ENCODE measurements around the gene IYD.

IYD gene

DNA sequence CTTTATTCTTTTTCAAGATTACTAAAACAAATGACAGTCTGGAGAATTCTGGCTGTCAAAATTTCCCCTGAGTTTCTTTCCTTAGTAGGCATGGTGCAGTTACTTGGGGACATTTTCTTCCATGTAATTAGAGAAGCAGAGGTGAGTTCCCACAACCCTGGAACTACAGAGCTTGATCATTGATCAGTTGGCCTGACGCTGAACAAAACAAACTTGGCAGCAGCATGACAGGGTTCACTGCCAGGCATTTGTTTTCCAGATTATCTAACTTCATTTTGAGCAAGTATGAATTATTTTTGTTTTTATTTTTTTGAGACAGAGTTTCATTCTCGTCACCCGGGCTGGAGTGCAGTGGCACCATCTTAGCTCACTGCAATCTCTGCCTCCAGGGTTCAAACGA is 22.6 kb downstream of the IYD start:
- intact Hi-C loops (cut with DNase I) = loop anchor here (10.0 kb wide), 1 partner anchor 307 kb away; no protein-coding TSS in a partner anchor
- no peak for DNase-seq

DNA sequence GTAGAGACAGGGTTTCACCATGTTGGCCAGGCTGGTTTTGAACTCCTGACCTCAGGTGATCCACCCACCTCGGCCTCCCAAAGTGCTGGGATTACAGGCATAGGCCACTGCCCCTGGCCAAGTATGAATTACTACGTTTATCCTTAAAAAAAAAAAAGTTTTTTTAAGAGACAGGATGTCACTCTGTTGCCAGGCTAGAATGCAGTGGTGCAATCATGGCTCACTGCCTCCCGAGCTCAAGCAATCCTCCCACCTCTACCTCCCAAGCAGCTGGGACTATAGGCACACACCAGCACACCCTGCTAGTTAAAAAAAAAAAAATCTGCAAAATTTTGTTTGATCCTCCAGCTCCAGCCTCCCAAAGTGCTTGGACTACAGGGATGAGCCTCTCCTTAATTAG is 23.1 kb downstream of the IYD start:
- DNase-seq = no peak
- intact Hi-C loops (cut with DNase I) = loop anchor here (10.0 kb wide), 1 partner anchor 307 kb away; no protein-coding TSS in a partner anchor

DNA sequence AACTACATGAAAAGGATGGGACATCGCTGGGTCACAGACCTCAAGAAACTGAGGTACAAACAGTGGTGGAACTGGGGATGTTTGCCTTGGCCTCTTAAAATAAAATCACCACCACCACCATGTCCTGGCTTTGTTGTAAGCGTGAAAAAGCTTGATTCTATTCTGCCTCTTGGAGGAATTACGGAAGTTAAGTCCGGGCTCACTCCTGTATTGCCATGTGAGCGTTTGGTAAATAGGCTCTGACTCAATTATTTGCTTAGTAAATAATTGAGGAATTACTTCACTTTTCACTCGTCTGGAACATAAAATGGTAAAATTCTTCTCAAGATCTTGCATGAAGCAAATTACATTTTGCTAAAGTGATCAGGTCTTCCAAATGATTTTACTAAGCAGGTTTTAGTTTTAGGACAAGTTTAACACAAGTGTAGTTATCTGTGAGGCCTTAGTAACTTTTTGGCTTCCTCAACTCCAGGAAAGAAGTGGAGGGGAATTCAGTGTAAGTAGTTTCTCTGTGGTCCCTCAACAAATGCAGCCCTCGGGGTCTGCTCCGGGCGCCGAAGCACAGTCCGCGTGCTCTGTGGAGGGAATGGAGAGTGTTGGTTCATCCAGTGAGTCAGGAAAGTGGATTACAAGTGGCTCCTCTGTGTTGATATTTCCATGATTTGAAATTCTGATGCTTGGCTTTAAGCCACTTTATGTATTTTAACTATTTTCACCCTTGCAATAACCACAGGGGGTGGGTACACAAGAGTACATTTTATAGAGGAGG is 23.8 kb downstream of the IYD start:
- no peak for DNase-seq
- intact Hi-C loops (cut with DNase I) = loop anchor here (10.0 kb wide), 1 partner anchor 308 kb away; no protein-coding TSS in a partner anchor

DNA sequence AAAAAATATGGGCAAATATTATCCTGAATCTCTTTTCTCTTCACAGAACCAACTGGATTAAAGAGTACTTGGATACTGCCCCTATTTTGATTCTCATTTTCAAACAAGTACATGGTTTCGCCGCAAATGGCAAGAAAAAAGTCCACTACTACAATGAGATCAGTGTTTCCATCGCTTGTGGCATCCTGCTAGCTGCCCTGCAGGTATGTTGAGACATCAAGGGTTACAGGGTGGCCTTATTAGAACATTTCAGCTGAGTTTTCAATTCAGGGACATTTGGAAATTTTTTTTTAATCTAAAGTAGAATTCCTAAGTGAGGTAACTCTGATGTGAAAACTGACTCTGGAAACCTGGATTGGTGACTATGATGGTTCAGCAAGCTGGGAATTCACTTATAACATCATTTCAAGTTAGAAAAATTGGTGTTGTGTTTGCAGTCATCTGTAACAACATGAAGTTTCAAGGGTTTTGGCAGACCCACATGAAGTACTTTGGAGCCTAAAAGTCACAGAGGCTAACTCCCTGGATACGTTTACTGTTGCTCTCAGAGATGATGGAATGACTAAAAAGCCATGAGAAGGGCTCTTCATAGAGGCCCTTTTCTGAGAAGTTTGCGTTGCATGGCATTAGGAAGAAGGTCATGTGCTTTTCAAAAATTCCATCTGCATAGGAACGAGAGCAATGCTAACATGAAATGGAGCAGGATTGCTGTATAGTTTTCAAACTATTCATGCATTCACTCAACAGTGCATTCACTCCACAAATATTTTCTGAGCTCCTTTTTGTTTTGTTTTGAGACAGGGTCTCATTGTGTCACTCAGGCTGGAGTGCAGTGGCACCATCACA is 25.5 kb downstream of the IYD start:
- no peak for DNase-seq
- intact Hi-C loops (cut with DNase I) = loop anchor here (10.0 kb wide), 1 partner anchor 309 kb away; no protein-coding TSS in a partner anchor

DNA sequence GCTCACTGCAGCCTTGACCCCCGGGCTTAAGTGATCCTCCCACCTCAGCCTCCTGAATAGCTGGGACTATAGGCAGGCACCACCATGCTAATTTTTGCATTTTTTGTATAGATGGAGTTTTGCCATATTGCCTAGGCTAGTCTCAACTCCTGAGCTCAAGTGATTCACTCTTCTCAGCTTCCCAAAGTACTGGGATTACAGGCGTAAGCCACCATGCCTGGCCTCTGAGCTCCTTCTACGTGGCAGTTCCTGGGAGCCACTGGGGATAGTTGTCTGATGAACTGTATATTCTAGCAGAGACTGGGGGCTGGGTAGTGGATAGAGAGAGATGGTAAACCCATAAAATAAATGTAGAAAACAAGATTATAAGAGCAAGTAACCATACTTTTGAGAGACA is 26.1 kb downstream of the IYD start:
- DNase-seq = no peak
- intact Hi-C loops (cut with DNase I) = loop anchor here (10.0 kb wide), 1 partner anchor 310 kb away; no protein-coding TSS in a partner anchor

DNA sequence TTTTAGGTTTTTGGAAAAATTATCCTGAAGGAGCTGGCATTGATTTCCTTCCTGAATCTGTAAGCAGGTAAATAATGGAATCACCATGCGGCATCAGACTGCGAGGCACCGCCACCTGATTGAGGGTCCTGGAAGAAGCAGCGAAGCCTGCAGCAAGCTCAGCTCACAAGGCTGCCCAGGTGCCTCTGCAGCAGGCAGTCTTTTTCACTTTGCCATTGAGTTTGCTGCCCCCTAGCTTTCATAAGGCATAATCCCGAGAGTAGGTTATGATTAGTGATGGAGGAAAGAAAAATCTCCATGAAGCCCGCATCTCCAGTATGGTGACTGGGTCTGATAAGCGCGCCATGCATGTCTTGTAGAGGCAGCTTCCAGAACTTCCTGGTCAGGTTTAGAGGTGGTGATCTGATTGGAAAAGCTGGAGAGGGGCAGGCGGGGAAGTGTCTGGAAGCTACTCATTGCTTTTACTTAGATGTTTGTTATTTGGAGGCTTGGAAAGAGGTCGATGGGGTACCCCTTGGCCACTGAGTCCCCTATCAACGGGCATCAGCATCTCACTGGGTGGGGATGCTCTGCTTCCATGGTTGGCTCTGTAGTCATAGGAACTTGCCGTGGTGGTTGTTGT is 26.7 kb downstream of the IYD start:
- peak; percentile 17 to 85 (median 64) for DNase-seq

DNA sequence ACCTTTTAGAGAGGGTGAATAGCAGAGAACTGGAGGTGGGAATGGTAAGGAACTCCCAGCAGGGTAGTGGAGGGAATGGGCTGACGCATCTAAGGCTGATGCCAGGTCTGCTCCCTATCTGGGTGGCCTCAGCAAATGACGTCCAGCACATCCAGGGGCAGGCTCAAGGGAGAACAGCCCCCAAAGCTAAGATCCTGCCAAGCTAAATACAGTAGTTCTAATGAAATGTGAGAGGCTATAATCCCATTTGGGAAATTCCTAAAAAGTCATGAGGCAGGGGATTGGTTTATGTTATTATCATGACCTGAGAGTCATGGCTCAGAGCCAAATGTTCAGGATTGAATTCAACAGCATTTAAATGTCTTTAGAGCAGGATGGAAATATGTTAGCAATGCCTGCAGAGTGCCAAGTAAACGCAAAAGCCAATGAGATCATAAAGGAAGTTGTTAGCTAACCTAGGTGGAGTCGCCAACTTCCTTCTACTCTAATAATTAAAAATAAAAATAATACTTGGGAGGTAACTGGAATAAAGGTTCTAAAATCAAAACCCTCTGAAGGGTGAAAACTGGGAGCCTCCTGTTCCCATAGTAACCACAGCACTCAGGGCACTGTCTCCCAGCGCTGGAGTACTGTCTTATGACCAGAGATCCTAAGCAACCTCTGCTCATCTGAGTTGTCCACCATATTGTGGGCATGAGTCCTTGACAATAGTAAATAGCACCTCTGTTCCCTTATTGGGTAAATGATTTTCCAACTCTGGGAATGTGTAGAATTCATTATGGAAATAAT is 34.8 kb downstream of the IYD start:
- intact Hi-C loops (cut with DNase I) = no loop called here
- no peak for DNase-seq

More for the DNA sequence above, 26.7 kb downstream of the IYD start:
- intact Hi-C loops (cut with DNase I) = loop anchor here (10.0 kb wide), 1 partner anchor 311 kb away; no protein-coding TSS in a partner anchor

DNA sequence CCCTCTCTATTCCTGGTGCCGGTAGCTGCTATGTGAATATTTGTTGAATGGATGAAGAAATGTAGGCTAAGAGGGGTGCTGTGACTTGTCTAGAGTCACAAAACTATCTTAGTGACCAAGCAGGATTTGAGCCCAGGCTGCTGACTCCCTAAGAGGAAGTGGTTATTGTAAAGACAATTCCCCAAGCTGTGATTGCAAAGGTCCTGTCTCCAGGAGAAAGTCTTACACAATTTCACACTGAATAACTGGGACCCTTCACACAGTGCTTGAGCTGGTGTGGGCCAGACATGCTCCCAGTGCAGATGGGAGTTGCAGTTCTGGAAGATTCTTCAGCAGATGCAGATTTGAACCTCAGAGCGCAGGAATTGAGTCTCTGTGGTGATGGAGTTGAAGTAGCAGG is 38.1 kb downstream of the IYD start:
- intact Hi-C loops (cut with DNase I) = no loop called here
- no peak for DNase-seq

DNA sequence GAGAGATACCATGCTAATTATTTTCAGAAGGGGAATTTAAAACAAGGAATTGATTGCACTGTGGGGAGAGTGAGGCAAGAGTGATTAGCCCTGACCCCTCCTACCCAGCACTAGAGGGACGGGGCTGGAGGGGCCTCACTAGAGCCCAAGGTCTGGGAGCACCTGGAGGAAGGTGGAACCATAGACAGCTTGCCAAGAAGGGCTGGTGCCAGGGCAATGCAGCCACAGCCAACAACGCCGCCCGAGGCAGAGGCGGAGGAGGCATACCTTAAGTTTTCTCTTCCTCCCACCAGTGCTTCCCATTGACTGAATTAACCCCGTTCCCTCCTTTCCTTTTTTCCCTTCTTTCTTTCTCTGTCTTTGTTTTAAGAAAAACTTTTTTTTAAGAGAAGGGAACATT is 40.0 kb downstream of the IYD start:
- intact Hi-C loops (cut with DNase I) = no loop called here
- no peak for DNase-seq

DNA sequence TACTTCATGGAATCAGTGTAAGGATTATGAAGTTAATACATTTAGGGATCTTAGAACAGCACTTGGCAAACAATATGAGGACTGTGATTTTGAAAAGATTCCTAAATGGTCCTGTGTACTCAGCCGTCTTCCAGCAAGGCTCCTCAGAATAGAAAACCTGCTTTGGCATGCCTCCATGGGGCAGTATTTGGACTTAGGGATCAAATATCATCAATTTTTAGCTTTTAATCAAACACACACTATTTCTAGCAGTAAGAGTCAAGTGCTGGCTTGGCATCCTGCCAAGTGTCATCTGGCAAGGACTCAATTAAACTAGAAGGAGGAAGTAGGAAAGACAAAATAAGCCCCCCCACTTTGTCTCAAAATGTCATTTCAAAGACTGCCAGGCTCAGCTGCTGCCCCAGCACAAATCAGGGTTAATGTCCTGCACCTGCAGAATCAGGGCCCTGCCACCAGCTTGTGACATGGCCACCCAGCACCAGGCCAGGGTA is 40.8 kb downstream of the IYD start:
- intact Hi-C loops (cut with DNase I) = no loop called here
- peak in 30 of 42 donors; percentile 11 to 74 (median 36) for DNase-seq

DNA sequence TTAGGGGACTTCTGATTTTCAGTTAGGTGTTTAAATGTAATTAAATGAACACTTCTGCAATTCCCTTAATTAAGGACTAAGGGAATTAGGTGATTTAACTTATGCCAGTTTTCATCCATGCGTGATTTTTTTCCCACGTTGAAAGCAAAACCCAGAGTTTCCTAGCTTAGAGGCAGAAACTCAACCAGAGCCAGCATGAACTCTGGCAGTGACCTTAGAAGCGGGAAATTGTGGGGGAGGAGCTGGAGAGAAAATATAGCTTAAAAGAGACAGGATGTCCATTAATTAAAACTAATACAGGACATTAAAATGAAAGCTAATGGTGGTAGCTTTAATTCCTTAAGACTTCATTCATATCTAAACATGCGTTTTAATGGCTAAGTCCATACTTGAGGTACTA is 41.6 kb downstream of the IYD start:
- intact Hi-C loops (cut with DNase I) = no loop called here
- DNase-seq = no peak

DNA sequence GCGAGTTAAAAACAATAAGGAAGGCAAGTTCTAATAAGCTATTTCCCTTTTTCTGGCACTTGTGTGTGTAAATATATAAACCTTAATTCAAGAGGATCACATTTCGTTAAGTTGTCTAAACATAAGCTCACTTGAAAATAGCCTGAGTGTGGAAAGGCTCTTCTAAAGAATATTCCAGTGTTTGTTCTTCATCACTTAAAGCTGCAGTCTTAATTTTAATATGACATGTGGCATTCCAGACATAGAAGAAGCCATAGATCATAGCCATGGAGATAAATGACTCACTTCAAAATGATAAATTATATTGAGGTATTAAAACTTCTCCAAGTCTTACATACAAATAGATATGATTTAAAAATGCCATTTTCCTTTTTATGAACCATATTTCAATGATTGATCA is 42.1 kb downstream of the IYD start:
- no peak for DNase-seq
- intact Hi-C loops (cut with DNase I) = no loop called here

DNA sequence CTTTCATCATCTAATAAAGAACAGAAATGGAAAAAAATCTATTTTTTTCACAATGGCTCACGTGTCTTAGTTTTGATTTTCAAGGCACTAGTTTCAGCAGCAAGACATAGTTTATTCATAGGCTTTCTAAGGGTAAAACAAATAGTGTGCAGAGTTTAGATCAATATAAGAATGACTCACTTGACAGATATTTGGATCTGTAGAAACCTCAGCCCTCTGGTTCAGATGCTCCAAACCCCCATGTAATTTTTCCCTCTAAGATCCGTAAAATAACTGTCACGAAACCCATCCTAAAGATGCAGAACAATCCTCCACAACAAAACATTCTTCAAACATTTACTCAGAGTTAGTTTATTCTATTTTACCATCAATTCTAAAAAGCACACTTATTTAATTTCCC is 43.4 kb downstream of the IYD start:
- intact Hi-C loops (cut with DNase I) = no loop called here
- DNase-seq = no peak

DNA sequence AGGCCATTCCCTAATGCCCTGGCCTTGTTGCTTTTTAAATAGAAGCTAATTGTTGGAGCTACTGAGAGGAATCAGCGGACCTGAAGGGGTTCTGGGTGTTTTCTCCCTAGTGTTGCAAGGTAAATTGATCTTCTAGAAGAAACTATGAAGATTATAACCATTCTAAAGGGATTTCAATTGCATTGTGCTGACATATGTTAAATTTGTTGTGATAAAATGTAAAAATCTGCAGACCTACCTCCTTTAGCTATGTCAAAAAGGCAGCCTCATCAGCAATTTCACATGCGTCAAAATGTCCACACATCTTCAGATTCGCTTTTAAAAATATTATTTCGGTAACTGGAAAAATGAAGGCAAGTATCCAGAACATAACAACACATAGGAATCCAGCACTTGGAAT is 44.4 kb downstream of the IYD start:
- DNase-seq = no peak
- intact Hi-C loops (cut with DNase I) = no loop called here

DNA sequence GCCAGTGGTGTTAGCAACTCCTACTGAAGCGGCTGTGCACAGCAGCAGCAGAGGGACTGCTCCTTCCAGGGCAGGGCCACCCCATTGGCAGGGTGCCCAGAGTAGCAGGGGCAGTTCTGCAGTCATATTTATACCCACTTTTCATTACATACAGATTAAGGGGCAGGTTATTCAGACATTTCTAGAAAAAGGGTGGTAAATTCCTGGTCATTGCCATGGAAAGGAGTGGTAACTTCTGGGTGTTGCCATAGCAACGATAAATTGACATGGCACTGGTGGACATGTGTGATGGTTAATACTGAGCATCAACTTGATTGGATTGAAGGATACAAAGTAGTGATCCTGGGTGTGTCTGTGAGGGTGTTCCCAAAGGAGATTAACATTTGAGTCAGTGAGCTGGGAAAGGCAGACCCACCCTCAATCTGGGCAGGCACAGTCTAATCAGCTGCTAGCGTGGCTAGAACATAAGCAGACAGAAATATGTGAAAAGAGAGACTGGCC is 45.0 kb downstream of the IYD start:
- intact Hi-C loops (cut with DNase I) = no loop called here
- DNase-seq = no peak

DNA sequence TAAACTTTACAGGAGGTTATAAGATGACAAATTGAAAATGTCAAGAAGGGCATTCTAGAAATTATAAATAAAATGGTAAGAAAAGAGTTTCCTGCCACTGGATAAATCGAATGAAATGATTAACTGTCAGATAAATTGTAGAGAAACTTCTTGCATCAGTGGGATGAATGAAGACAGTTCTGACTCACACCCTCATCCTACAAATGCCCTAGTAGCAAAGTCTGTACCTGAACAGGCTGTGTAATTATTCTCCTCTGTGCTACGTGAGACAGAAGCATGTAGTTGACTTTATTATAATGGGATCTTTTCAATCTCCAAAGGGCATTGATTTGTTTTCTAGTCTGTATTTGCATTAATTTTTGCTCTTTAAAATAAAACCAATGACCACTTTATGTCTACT is 47.3 kb downstream of the IYD start:
- intact Hi-C loops (cut with DNase I) = loop anchor here (5.0 kb wide), 1 partner anchor 396 kb away; no protein-coding TSS in a partner anchor
- peak in 2 of 42 donors; percentile 9 to 42 for DNase-seq

DNA sequence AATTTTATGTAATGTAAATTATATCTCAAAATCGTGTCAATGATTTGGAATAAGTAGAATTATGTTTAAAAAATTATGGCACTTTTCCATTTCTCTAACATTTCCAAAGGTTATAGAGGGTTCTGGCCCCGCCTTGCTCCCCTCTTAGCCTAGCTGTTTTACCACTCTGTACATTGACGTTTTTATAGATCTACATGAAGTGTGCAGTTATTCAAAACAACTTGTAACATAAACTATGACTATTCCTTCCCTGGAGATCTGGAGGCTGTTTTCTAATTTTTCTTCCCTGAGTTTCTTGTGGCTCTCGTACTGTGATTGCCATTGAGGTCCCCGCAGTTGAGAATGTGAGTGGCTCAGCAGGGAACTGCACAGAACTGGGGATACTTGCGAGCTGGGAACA is 48.4 kb downstream of the IYD start:
- intact Hi-C loops (cut with DNase I) = loop anchor here (5.0 kb wide), 1 partner anchor 395 kb away; no protein-coding TSS in a partner anchor

More for the DNA sequence above, 48.4 kb downstream of the IYD start:
- DNase-seq = no peak
